ENCODE data around the gene SACM1L.
"Not testable (repeated sequence)": the region's sequence is repeated elsewhere in the genome, so short reads cannot be mapped to it uniquely, and the experiment has no call there.

SACM1L gene

DNA sequence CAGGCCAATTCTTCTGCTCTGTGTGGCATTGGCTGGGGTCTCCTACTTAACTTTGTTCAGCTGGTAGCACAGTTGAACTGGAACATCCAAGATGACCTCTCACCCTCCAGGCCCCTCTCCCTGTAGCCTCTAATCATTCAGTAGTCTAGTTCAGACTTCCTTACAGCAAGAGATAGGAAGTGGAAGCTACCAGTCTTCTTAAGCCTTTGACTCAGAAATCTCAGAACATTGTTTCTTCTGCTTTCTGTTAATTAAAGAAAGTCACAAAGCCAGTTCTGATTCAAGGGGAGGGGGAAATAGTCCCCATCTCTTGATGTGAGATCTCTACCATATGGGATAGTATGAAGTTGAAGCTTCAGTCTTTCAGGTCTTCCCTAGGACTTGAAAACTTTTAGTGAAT, 18.8 kb upstream of the SACM1L start:
- DNase-seq = no peak

GRCh38 chr3:45670991-45671390, 18.2 kb upstream of the SACM1L start:
- DNase-seq = no peak

DNA sequence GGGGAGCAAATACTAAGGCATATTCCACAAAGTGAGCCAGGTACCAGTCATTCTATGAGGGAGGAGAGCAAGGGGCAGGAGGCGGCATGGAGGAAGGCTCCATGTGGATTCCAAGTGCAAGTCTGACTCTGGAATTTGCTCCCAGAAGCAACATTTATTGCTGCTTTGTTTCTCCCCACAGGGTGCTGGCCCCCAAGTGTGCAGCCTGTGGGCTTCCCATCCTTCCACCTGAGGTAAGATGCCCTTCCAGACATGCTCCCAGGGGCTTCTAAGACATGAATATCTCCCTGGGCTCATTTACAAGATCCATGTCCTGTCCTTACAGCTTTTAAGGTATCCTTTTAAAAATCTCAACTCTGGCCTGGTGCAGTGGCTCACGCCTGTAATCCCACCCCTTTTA, 15.9 kb upstream of the SACM1L start:
- DNase-seq = no peak

DNA sequence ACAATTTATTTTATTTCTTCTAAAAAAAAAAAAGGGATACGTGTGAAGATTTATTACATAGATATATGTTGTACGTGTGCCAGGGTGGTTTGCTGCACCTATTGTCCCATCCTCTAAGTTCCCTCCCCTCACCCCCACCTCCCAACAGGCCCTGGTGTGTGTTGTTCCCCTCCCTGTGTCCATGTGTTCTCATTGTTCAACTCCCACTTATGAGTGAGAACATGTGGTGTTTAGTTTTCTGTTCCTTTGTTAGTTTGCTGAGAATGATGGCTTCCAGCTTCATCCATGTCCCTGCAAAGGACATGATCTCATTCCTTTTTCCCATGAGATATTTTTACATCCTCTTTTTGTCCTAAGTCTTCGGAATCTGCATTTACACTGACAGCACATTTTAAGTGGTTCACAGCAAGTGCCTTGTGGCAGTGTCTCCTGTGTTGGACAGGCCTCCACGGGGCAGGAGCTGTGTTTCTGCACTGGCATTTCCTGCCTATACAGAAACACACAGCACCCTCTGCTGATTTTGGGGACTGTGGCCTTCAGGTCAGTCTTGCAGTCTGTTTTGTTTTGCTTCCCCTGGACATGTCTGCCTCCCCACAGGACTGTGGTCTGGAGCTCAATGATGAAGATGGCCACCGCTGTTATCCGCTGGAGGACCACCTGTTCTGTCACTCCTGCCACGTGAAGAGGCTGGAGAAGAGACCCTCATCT, 12.7 kb upstream of the SACM1L start:
- no peak for DNase-seq

DNA sequence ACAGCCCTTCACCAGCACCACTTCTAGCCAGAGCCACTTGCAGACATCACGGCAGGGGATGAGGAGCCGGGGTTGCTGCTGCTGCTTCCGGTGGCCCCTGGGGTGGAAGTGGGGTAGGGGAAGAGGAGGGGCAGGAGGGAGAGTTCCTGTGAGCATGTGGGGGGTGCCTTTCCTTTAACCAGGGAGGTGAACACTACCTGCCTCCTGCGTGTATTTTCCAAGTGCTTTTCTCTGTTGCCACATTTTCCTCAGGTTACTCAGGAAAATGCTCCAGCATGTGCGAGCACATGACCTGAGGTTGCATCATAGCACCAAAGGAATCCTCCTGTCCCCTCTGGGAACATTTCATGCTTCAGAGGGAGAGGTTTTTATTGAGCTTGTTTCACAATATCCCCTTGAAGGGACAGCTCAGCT, 12.2 kb upstream of the SACM1L start:
- no peak for DNase-seq

GRCh38 chr3:45677841-45678240, 11.4 kb upstream of the SACM1L start:
- no peak for DNase-seq

GRCh38 chr3:45679805-45680204, 9.4 kb upstream of the SACM1L start:
- DNase-seq = no peak

DNA sequence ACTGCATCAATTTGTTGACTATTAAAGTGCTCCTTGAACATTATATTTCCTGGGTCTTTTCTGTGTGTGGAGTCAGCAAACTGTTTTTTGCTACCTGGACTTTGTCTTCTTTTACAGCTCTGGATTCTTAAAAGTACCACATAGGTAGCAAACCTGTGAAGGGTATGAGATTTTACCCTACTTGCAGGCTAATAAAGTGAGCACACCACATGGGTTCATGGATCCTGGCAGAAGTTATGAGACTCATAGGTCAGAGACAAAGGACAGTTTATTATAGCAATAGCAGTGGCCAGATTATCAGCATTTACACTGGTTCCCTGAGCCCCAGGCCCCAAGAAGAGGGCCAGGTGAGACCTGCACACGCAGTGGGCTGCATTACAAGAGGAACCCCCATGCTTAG, 8.0 kb upstream of the SACM1L start:
- DNase-seq = no peak

GRCh38 chr3:45681846-45682245, 7.3 kb upstream of the SACM1L start:
- no peak for DNase-seq

GRCh38 chr3:45682311-45682710, 6.9 kb upstream of the SACM1L start:
- no peak for DNase-seq

- DNase-seq = no peak
Measured at GRCh38 chr3:45682786-45683185, 6.4 kb upstream of the SACM1L start.

DNA sequence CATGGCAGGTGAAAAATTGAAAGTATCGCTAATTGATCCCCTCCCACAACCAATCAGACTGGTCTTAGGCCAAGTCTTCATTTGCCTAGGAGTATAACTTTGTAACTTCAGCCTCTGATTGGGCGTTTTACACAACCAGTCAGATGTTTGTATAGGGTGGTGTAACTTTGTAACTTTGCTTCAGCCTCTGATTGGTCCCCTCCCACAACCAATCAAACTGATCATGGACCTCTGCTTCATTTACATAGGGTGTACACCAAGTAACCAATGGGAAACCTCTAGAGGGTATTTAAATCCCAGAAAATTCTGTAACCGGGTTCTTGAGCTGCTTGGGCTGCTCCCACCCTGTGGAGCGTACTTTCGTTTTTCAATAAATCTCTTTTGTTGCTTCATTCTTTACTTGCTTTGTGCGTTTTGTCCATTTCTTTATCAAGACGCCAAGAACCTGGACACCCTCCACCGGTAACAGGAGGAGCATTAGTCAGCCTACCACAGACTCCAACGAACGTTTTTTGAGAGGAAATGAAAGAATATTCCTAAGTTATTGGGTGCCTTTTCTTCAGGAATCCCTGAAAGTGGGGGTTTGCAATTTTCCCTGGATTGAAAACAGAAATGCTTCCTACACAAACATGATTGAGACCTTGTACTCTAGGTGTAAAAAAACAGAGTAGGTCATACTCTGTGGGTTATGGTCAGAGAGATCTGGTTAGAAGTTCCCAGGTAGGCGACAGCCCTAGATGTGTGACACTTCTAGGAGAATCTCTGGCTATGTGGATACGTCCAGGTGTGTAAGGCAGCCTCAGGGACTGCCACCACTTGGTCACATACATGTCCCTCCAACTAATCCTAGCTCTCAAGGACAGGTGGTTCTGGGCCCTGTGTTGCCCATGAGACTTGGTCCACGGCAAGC, 5.5 kb upstream of the SACM1L start:
- no peak for DNase-seq

- no peak for DNase-seq
Measured at GRCh38 chr3:45684327-45684892, 4.8 kb upstream of the SACM1L start.

DNA sequence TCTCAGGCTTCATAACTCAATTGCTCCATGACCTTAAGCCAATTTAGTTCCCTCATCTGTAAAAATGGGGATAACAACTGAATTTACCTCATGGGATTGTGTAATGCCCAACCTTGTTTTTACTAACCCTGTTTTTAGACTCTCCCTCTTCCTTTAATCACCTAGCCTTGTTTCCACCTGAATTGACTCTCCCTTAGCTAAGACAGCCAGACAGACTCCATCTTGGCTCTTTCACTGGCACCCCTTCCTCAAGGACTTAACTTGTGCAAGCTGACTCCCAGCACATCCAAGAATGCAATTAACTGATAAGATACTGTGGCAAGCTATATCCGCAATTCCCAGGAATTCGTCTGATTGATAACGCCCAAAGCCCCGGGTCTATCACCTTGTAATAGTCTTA, 3.5 kb upstream of the SACM1L start:
- DNase-seq = not testable (repeated sequence)

DNA sequence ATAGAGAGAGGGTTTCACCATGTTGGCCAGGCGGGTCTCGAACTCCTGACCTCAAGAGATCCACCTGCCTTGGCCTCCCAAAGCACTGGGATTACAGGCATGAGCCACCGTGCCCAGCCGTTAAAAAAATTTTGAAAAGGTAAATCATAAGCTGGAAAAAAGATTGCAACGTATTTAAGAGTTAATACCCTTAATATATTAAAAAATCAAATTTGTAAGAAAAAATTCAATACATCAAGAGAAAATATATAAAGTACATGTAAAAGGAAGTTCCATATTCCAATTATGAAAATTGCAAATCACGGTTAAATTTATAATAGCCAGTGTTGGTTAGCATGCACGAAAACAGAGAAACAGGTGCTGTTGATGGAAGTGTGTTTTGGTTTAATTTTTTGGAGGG, 2.3 kb upstream of the SACM1L start:
- DNase-seq = no peak

DNA sequence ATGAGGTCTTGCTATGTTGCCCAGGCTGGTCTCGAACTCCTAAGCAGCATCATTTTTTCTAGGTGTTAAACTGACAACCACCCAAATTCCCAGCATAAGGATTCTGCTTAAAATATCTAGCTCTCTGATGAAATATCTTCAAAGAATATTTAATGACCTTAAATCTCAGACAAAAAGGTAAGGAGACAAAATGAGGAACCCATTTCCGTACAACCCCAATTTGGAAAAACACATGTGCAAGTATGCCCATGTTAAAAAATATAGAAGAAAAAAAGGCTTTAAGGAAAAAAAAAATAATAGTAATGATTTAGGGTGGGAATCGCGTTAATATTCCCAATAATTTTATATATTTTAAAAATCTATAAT, 1.4 kb upstream of the SACM1L start:
- peak; percentile 27 for DNase-seq

DNA sequence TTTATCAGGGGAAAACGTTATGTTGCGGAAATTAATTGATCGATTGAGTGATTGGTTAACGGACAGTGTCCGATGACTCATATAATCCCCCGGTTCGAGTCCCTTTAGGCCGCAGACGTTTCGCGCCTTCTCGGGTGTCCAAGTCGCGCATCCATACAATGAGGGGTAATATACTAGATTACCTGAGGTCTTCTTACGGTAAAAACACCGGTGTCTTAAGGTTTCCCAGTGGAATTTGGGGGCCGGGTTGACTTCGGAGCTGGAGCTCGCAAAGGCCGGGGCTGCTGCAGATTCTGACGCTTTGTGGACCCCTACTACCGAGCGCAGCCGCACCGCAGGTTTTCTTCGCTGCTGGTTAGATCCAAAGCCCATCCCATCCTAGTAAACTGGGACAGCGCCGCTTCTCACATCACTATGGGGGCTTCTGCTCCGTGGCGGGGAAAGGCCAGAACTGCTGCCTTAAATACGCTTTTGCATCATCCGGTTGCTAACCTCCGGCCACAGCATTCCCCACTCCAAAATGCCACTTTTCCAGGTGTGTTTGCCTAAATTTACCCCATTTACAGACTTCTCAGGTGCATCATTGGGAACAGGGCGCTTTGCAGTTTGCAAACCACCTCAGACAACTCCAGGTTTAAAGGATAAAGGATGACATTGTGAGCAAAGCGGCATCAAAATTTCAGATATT, 858 bp upstream of the SACM1L start:
- DNase-seq = peak; percentile 57

DNA sequence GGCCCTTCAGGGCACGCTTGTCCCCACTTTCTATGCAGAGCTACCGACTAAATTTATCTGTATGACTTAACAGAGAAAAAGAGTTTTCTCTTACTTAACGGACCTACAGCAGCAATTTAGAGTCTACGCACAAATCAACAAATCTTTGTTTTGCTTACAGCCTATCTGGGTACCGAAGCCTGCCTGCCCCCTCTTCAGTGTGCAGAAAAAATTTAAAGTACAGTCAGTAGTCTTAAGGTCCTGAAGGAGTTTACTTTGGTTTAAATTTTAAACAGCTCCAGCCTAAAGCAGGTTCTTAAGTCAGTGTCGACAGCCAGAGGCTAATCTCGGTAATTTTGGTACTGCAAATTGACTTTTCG, 570 bp downstream of the SACM1L start:
- DNase-seq = no peak

- no peak for DNase-seq
Measured at GRCh38 chr3:45690336-45691035, 1.3 kb downstream of the SACM1L start.

DNA sequence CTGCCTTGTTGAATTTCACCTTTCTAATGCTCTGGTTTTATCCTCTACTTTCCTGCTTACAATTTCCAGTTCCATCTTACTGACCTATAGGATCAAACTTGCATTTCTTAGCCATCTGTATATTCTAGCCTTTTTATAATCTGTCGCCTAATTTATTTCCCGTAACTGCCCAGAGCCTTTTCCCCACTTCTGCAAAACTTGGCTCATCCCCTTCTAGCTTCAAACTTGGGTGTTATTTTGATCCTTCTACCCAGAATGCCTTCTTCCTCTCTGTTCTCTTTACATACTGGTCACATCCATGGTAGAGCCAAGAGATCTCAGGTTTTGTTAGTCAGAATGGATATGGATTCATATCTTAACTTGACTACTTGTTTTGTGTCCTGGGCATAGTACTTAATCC, 2.6 kb downstream of the SACM1L start:
- no peak for DNase-seq

DNA sequence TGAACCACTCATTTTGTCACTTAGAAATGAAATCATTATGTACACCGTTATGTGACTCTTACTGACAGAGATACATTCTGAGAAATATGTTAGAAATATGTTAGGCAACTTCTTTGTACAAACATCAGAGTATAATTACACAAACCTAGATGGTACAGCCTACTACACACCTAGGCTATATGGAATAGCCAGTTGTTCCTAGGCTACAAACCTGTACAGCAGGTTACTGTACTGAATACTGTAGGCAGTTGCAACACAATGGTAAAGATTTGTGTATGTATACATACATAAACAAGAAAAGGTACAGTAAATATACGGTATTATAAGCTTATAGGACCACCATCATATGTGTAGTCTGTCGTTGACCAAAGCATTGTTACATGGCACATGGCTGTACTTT, 3.7 kb downstream of the SACM1L start:
- DNase-seq = no peak

- DNase-seq = no peak
Measured at GRCh38 chr3:45693941-45694521, 4.8 kb downstream of the SACM1L start.

- DNase-seq = not testable (repeated sequence)
Measured at GRCh38 chr3:45695166-45695565, 6.0 kb downstream of the SACM1L start.
